ENCODE data around the gene SOX6. TPM values are rescaled to one million over a fixed set of nuclear protein-coding genes. Genes with fewer than 3 reads are reported as not detected.

The SOX6 gene
- total RNA-seq, 2 experiments from 2014 or later, result 0.20 TPM; not detected in 1

GRCh38 chr11:16204261-16204660 lies 152.1 kb downstream of the SOX6 start:
- H3K4me1 ChIP-seq (ENCODE audit: insufficient read depth, low read length), result no peaks in the 10 kb centered on the region
- POLR2A ChIA-PET, result no interaction called here
- Mint-ChIP-seq H3K4me1 (ENCODE audit: low read depth) (no peaks in the 10 kb centered on the region), H3K27ac (no peak overlapping the region), H3K27me3 (no peaks in the 10 kb centered on the region), H3K36me3 (ENCODE audit: low read depth) (no peaks in the 10 kb centered on the region), H3K4me3 (no peak overlapping the region), H3K9me3 (no peaks in the 10 kb centered on the region)
- H3K9me3 ChIP-seq (ENCODE audit: control insufficient read depth in 1 of 2, insufficient read depth in 1 of 2, low read length in 2 of 2), result peaks cover 0 to 10% of the 10 kb centered on the region in 2 experiments
- H3K27me3 ChIP-seq (ENCODE audit: control insufficient read depth in 1 of 2, insufficient read depth in 2 of 2, low read length in 2 of 2), result no peaks in the 10 kb centered on the region
- no peak overlapping the region for H3K4me3 ChIP-seq (ENCODE audit: low read length)
- no peak for TF ChIP-seq CTCF (IDR thresholded peaks at IDR 0.05)
- CTCF ChIA-PET, result no interaction called here
- intact Hi-C loops (cut with DNase I, micrococcal nuclease), result no loop called here
- H3K27ac ChIP-seq (ENCODE audit: low read depth in 1 of 2, low read length in 2 of 2), result no peak overlapping the region
- DNase-seq, result no peak
- no peak for ATAC-seq (ENCODE audit: poor library complexity)
- no peaks in the 10 kb centered on the region for H3K36me3 ChIP-seq (ENCODE audit: insufficient read depth, low read length)

GRCh38 chr11:16195651-16196050 lies 160.7 kb downstream of the SOX6 start:
- no peaks in the 10 kb centered on the region for H3K4me1 Mint-ChIP-seq (ENCODE audit: low read depth)
- ATAC-seq (ENCODE audit: poor library complexity), result no peak
- DNase-seq, result no peak
- Histone ChIP-seq H3K4me3 (ENCODE audit: low read length) (no peak overlapping the region), H3K27ac (ENCODE audit: low read depth in 1 of 2, low read length in 2 of 2) (no peak overlapping the region), H3K4me1 (ENCODE audit: insufficient read depth, low read length) (no peaks in the 10 kb centered on the region), H3K9me3 (ENCODE audit: control insufficient read depth in 1 of 2, insufficient read depth in 1 of 2, low read length in 2 of 2) (peaks cover 0 to 5% of the 10 kb centered on the region in 2 experiments), H3K36me3 (ENCODE audit: insufficient read depth, low read length) (no peaks in the 10 kb centered on the region), H3K27me3 (ENCODE audit: control insufficient read depth in 1 of 2, insufficient read depth in 2 of 2, low read length in 2 of 2) (no peaks in the 10 kb centered on the region)
- no peaks in the 10 kb centered on the region for H3K27me3 Mint-ChIP-seq
- peaks cover 2% of the 10 kb centered on the region for H3K9me3 Mint-ChIP-seq
- ChIA-PET POLR2A (no interaction called here), CTCF (no interaction called here)
- no peaks in the 10 kb centered on the region for H3K36me3 Mint-ChIP-seq (ENCODE audit: low read depth)
- no peak overlapping the region for H3K4me3 Mint-ChIP-seq
- no peak overlapping the region for H3K27ac Mint-ChIP-seq
- intact Hi-C loops (cut with DNase I, micrococcal nuclease), result no loop called here
- TF ChIP-seq CTCF (IDR thresholded peaks at IDR 0.05), result no peak

DNA sequence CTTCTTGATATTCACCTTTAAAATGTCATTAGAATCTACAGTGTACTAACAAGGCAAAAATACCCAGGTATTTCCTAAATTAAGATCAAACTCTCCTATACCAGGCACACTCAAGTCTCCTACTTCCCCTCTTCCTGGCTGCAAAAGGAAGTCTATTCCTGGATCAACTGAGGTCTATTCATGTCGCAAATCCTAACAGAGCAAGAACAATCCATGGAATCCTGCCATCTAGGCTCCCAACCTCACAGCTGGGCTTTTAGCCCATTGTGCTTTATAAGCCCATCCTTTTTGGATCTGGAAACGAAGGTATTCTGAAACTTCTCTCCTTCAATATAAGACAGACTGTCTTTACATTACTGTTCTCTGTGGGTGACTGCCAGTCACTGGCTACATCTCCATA lies 161.8 kb downstream of the SOX6 start:
- Mint-ChIP-seq H3K36me3 (ENCODE audit: low read depth) (no peaks in the 10 kb centered on the region), H3K4me3 (no peak overlapping the region), H3K27me3 (no peaks in the 10 kb centered on the region), H3K27ac (no peak overlapping the region), H3K9me3 (peaks cover 2% of the 10 kb centered on the region), H3K4me1 (ENCODE audit: low read depth) (no peaks in the 10 kb centered on the region)
- intact Hi-C loops (cut with DNase I, micrococcal nuclease), result no loop called here
- H3K36me3 ChIP-seq (ENCODE audit: insufficient read depth, low read length), result no peaks in the 10 kb centered on the region
- H3K4me3 ChIP-seq (ENCODE audit: low read length), result no peak overlapping the region
- no peak for TF ChIP-seq CTCF (IDR thresholded peaks at IDR 0.05)
- DNase-seq (no peak), ATAC-seq (ENCODE audit: poor library complexity) (no peak)
- ChIA-PET CTCF (no interaction called here), POLR2A (no interaction called here)
- no peaks in the 10 kb centered on the region for H3K4me1 ChIP-seq (ENCODE audit: insufficient read depth, low read length)
- H3K27ac ChIP-seq (ENCODE audit: low read depth in 1 of 2, low read length in 2 of 2), result no peak overlapping the region
- peaks cover 0 to 4% of the 10 kb centered on the region in 2 experiments for H3K9me3 ChIP-seq (ENCODE audit: control insufficient read depth in 1 of 2, insufficient read depth in 1 of 2, low read length in 2 of 2)
- no peaks in the 10 kb centered on the region for H3K27me3 ChIP-seq (ENCODE audit: control insufficient read depth in 1 of 2, insufficient read depth in 2 of 2, low read length in 2 of 2)
